Ovary (tissue), 9 donors: ENCODE data around the gene ARHGAP10. TPM values are rescaled to one million over a fixed set of nuclear protein-coding genes. Genes with fewer than 3 reads are reported as not detected.

Experiments used
- DNase-seq, 5 donors: peaks; one replicate each; pipeline ENCODE4 v3.0.0-alpha.2; 2019 to 2020
- H3K27ac ChIP-seq, 2 donors: fragments of 200-600 bp; one replicate each; pipeline versions ENCODE4 v1.5.1 to v1.8.0; 2019 to 2022
- H3K27me3 ChIP-seq: fragments of 200-600 bp; one replicate; pipeline ENCODE4 v1.8.0; 2022
- H3K36me3 ChIP-seq: fragments of 200-600 bp; sonication (generic); one replicate; pipeline ENCODE4 v1.5.1; 2019
- H3K4me1 ChIP-seq: one replicate; pipeline ENCODE4 v1.8.1; 2013; ENCODE audit warnings: mild to moderate bottlenecking, moderate library complexity; ENCODE audit not compliant: insufficient read depth
- H3K4me3 ChIP-seq: fragments of 200-600 bp; sonication (generic); one replicate; pipeline ENCODE4 v1.5.1; 2017
- H3K9me3 ChIP-seq, 2 donors: fragments of 200-600 bp in 1 of 2; sonication (generic) in 1 of 2; one replicate each; pipeline versions ENCODE4 v1.5.1 to v1.8.1; 2013 to 2019; ENCODE audit warnings: mild to moderate bottlenecking in 1 of 2, moderate library complexity in 1 of 2
- EP300 ChIP-seq: sonication (generic); formaldehyde crosslinking; IDR thresholded peaks from one replicate; pipeline ENCODE4 v1.6.1; 2017; ENCODE audit warnings: antibody characterized with exemption
- POLR2A ChIP-seq: fragments of 450-650 bp; IDR thresholded peaks from one replicate; pipeline ENCODE4 v1.6.1; 2017; ENCODE audit warnings: antibody characterized with exemption, mild to moderate bottlenecking, moderate library complexity
- WGBS, 3 donors: extraction: QIAGEN DNeasy Blood & Tissue Kit in 1 of 3; methylation state at CpG; one replicate each; pipeline versions ENCODE4 v1.1.5 to v1.1.7; 2013 to 2017; 5-methylcytosine and 5-hydroxymethylcytosine counted together
- intact Hi-C, 4 donors: fragments of 100-400 bp; cut with DNase I; formaldehyde crosslinking; loops; one replicate each; pipeline versions ENCODE4 v1.11.0 to v1.15.1; 2022 to 2023
- polyA plus RNA-seq, 2 donors: library from polyadenylated mRNA; stranded (reverse); fragments of 200-250 nt in 1 of 2; fragments of 350-450 nt in 1 of 2; fragmentation: Illumina TruSeq in 1 of 2; extraction: RNeasy Lipid Tissue Mini Kit (QIAGEN cat#74804) in 1 of 2; gene quantifications; one replicate each; pipeline ENCODE4 v1.2.3, GENCODE V29; 2013 to 2014
- total RNA-seq, 7 donors: library from RNA; depleted of rRNA in 2 of 7; stranded (reverse); fragments of >200 nt in 2 of 7; fragmentation: NEBNext Ultra II Directional in 3 of 7; extraction: Animal tissue kit (Norgen Biotek cat#: 25700) in 3 of 7; gene quantifications; one replicate each; pipeline versions ENCODE4 v1.1.0 to v1.2.4, GENCODE V29; 2016 to 2023
- TF ChIP-seq, protein P1 (sequence below), 3 donors: fragments of 450-650 bp in 2 of 3; fragments of 200-600 bp in 1 of 3; IDR thresholded peaks; one replicate each; pipeline versions ENCODE4 v1.5.1 to v1.8.0; 2016 to 2022; ENCODE audit warnings: antibody characterized with exemption in 3 of 3, mild to moderate bottlenecking in 1 of 3
- donor health status: DM: no; HTN: no; CAD: no; lungs with moderate emphysema.
- donor health status: DM: no; HTN: no; CAD: no.
- donor health status: Bipolar disorder and iron deficiency.
- donor health status: DM: yes; HTN: yes; CAD: no.
- donor health status: DM: no; HTN: no; CAD: no.
- donor health status: DM: yes; HTN: yes; CAD: no.

The ARHGAP10 gene
- total and polyA plus RNA-seq, 9 donors, result 37.1 to 76.7 (median 63.8) TPM

DNA sequence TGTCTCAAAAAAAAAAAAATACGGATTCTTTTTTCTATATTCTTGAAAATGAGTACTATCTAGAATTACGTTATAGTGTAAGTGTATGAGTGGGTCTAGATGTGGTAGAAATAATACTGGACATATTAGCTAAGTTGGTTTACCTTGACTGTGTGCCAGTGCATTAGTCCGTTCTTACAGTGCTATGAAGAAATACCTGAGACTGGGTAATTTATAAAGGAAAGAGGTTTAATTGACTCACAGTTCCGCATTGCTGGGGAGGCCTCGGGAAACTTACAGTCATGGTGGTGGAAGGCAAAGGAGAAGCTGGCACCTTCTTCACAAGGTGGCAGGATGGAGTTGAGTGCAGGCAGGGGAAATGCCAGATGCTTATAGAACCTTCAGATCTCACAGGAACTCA is 92.4 kb downstream of the ARHGAP10 start:
- H3K27ac ChIP-seq, result no peak overlapping the region
- no peaks in the 10 kb centered on the region for H3K27me3 ChIP-seq
- H3K36me3 ChIP-seq, result no peaks in the 10 kb centered on the region
- H3K4me3 ChIP-seq, result no peak overlapping the region
- intact Hi-C loops, result loop anchor here in 1 of 4 donors (10.0 kb wide), 1 partner anchor 90 kb away; the partner anchor contains the start of gene ARHGAP10
- H3K9me3 ChIP-seq, result no peaks in the 10 kb centered on the region
- peaks cover 27% of the 10 kb centered on the region for H3K4me1 ChIP-seq
- 91 to 96% (median 94%) methylated on average over 5 of the region's 5 CpGs for WGBS, 3 donors
- no peak for DNase-seq
- TF ChIP-seq, protein P1, sequence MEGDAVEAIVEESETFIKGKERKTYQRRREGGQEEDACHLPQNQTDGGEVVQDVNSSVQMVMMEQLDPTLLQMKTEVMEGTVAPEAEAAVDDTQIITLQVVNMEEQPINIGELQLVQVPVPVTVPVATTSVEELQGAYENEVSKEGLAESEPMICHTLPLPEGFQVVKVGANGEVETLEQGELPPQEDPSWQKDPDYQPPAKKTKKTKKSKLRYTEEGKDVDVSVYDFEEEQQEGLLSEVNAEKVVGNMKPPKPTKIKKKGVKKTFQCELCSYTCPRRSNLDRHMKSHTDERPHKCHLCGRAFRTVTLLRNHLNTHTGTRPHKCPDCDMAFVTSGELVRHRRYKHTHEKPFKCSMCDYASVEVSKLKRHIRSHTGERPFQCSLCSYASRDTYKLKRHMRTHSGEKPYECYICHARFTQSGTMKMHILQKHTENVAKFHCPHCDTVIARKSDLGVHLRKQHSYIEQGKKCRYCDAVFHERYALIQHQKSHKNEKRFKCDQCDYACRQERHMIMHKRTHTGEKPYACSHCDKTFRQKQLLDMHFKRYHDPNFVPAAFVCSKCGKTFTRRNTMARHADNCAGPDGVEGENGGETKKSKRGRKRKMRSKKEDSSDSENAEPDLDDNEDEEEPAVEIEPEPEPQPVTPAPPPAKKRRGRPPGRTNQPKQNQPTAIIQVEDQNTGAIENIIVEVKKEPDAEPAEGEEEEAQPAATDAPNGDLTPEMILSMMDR (IDR thresholded peaks at IDR 0.05), result no peak
- TF ChIP-seq POLR2A, result no peak
- TF ChIP-seq EP300, result no peak

DNA sequence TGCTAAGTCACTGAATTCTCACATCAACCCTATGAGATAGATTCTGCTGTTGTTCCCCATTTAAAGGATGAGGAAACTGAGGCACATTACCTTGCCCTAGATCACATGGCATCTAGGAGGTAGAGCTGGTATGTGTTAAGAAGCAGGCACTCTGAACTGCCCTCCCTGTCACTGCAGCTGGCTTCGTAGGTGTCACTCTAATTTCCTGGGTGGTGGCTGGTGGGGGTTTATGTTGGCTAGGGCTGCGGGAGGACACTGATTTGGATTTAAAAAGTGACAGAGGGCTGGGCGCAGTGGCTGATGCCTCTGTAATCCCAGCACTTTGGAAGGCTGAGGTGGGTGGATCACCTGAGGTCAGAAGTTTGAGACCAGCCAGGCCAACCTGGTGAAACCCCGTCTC is 93.0 kb downstream of the ARHGAP10 start:
- WGBS, 3 donors, result 98% methylated on average over 4 of the region's 4 CpGs

DNA sequence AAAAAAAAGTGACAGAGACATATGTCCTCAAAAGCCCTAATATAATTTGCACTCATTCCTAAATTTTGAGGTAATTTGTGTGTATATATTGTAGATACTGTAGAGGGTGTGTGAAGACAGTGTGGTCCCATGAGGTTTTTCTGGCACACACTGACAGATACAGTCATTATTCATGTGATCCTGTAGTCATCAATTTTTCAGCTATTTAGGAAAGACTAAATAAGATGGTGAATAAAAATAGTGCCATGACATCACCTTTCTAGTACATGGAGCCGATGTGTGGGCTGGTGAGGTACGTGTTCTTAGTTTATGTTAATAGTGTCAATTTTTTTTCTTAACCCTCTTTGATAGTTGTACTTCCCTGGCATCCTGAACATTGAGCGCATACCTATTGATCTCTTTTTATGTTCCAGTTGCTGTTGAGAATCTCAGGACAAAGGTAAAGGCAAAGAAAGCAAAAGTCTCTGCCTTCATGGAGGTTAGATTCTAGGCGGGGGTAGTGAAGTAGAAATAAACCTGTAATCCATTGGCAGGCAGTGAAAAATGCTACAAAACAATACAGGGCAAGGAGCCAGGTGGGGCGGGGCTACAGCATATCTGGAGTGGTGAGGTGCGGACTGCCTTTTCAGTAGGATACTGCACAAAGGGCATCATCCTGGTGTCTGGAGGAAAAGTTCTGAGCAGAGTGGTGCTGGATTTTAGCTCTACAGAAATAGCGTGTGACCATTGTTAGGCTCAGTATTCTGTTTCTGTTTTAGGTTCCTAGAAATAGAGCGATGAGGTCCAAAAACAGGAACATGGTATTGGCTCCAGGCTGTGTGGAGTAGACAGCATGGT is 93.8 kb downstream of the ARHGAP10 start:
- peak in 2 of 5 donors; percentile 49 to 67 for DNase-seq
- Histone ChIP-seq H3K27me3 (no peaks in the 10 kb centered on the region), H3K9me3 (no peaks in the 10 kb centered on the region), H3K36me3 (no peaks in the 10 kb centered on the region), H3K4me3 (no peak overlapping the region), H3K27ac (no peak overlapping the region), H3K4me1 (peaks cover 31% of the 10 kb centered on the region)
- intact Hi-C loops, result loop anchor here in 1 of 4 donors (5.0 to 10.0 kb wide), 2 partner anchors 37 to 91 kb away; partner anchors contain the start of gene ARHGAP10
- TF ChIP-seq POLR2A (no peak), EP300 (no peak)
- TF ChIP-seq, protein P1 (IDR thresholded peaks at IDR 0.05), result no peak
- 77 to 84% (median 83%) methylated on average over 8 of the region's 8 CpGs for WGBS, 3 donors

More for the DNA sequence above, 93.0 kb downstream of the ARHGAP10 start:
- Histone ChIP-seq H3K4me1 (peaks cover 28% of the 10 kb centered on the region), H3K27ac (no peak overlapping the region), H3K36me3 (no peaks in the 10 kb centered on the region), H3K27me3 (no peaks in the 10 kb centered on the region), H3K4me3 (no peak overlapping the region), H3K9me3 (no peaks in the 10 kb centered on the region)
- no peak for TF ChIP-seq EP300
- TF ChIP-seq POLR2A, result no peak
- TF ChIP-seq, protein P1 (IDR thresholded peaks at IDR 0.05), result no peak
- DNase-seq, result no peak
- intact Hi-C loops, result loop anchor here in 1 of 4 donors (5.0 to 10.0 kb wide), 2 partner anchors 37 to 90 kb away; partner anchors contain the start of gene ARHGAP10

DNA sequence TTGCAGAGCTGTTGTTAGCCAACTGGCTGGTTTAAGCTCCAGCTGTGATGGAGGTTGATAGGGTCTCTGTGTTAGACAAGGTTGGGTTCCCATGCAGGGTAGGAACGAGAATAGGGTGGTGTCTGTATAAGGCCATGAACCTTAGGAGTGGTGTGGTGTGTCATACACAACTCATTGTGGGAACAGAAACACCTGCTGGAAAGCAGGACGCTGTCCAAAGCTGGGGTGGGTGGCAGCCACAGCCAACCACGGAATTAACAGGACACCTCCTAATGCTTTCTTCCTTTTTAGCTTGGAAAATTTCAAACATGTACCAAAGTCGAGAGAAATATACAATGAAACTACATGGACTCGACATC is 94.4 kb downstream of the ARHGAP10 start:
- Histone ChIP-seq H3K4me1 (peaks cover 30% of the 10 kb centered on the region), H3K4me3 (no peak overlapping the region), H3K27ac (no peak overlapping the region), H3K9me3 (no peaks in the 10 kb centered on the region), H3K36me3 (no peaks in the 10 kb centered on the region), H3K27me3 (no peaks in the 10 kb centered on the region)
- DNase-seq, result no peak
- TF ChIP-seq EP300 (no peak), POLR2A (no peak)
- TF ChIP-seq, protein P1 (IDR thresholded peaks at IDR 0.05), result no peak
- intact Hi-C loops, result loop anchor here in 1 of 4 donors (5.0 to 10.0 kb wide), 2 partner anchors 36 to 91 kb away; partner anchors contain the start of gene ARHGAP10
- 66 to 75% (median 69%) methylated on average over 5 of the region's 5 CpGs for WGBS, 3 donors
